SU-DHL-6 (cell line): ENCODE measurements around the gene GNG14.

Experiments used
- H2AFZ ChIP-seq: fragments of 200-600 bp; sonication (generic); 2 replicates; pipeline ENCODE4 v1.6.1; 2014; ENCODE audit warnings: low read depth, mild to moderate bottlenecking, moderate library complexity, mixed read lengths, antibody characterized with exemption, low read length; ENCODE audit not compliant: severe bottlenecking
- H3F3A ChIP-seq: fragments of 200-600 bp; shearing (Covaris generic); 2 replicates; pipeline ENCODE4 v1.6.0; 2016; ENCODE audit warnings: antibody characterized with exemption, mild to moderate bottlenecking; ENCODE audit not compliant: insufficient read depth
- H3K27ac ChIP-seq: fragments of 200-600 bp; sonication (generic); 2 replicates; pipeline ENCODE4 v1.5.1; 2016; ENCODE audit warnings: low read depth, mild to moderate bottlenecking, low read length, moderate library complexity, mixed read lengths
- H3K27me3 ChIP-seq: fragments of 200-600 bp; sonication (generic), shearing (Covaris generic); 2 replicates; pipeline ENCODE4 v1.6.0; 2014; ENCODE audit warnings: mild to moderate bottlenecking, low read length
- H3K36me3 ChIP-seq: fragments of 200-600 bp; sonication (generic); 2 replicates; pipeline ENCODE4 v1.6.1; 2014; ENCODE audit warnings: mild to moderate bottlenecking, low read length, mixed read lengths
- H3K4me2 ChIP-seq: fragments of 300-600, 200-600 bp; shearing (Covaris generic), sonication (generic); 2 replicates; pipeline ENCODE4 v1.6.0; 2014; ENCODE audit warnings: low read length, low read depth, mild to moderate bottlenecking; ENCODE audit not compliant: poor library complexity, severe bottlenecking
- H3K4me3 ChIP-seq: fragments of 200-600 bp; sonication (generic); 2 replicates; pipeline ENCODE4 v1.5.1; 2014; ENCODE audit warnings: antibody characterized with exemption, low read length, mild to moderate bottlenecking, mixed read lengths; ENCODE audit not compliant: insufficient read depth, poor library complexity, severe bottlenecking
- H3K79me2 ChIP-seq: fragments of 200-600 bp; sonication (generic); 2 replicates; pipeline ENCODE4 v1.6.1; 2014; ENCODE audit warnings: mild to moderate bottlenecking, low read length, moderate library complexity; ENCODE audit not compliant: insufficient read depth
- H3K9ac ChIP-seq: fragments of 200-600 bp; sonication (generic); 2 replicates; pipeline ENCODE4 v1.7.0; 2014; ENCODE audit warnings: mild to moderate bottlenecking, low read length
- H3K9me2 ChIP-seq: fragments of 200-600 bp; sonication (generic); replicated peaks from 2 replicates; pipeline ENCODE4 v1.6.1; 2014; ENCODE audit warnings: low read length; ENCODE audit not compliant: insufficient read depth
- H3K9me3 ChIP-seq: fragments of 200-600 bp; sonication (generic); 2 replicates; pipeline ENCODE4 v1.6.1; 2014; ENCODE audit warnings: low read length, mixed read lengths; ENCODE audit not compliant: insufficient read depth
- H4K20me1 ChIP-seq: fragments of 200-600 bp; sonication (generic); 2 replicates; pipeline ENCODE4 v1.6.1; 2014; ENCODE audit warnings: low read depth, mild to moderate bottlenecking, antibody characterized with exemption, low read length, moderate library complexity, mixed read lengths
- CTCF ChIP-seq: fragments of 200-600 bp; sonication (generic); IDR thresholded peaks from one replicate; pipeline ENCODE4 v1.5.1; 2017; ENCODE audit warnings: antibody characterized with exemption, mild to moderate bottlenecking, low read length, moderate library complexity; ENCODE audit not compliant: insufficient read depth, poor library complexity, severe bottlenecking
- EZH2phosphoT487 ChIP-seq: fragments of 200-600 bp; sonication (generic), shearing (Covaris generic); conservative IDR thresholded peaks from 2 replicates; pipeline ENCODE4 v1.6.1; 2018; ENCODE audit warnings: mild to moderate bottlenecking, antibody characterized with exemption, low read length, moderate library complexity, mixed read lengths

GNG14 gene

GRCh38 chr19:12667731-12668302, 20.0 kb upstream of the GNG14 start:
- Histone ChIP-seq H3K9ac (peak overlapping the region; percentile 81), H3K9me3 (no peaks in the 10 kb centered on the region), H3K79me2 (peaks cover 46% of the 10 kb centered on the region), H2AFZ (no peak overlapping the region), H3K36me3 (no peaks in the 10 kb centered on the region; the same call in 1 of the 2 replicates), H3K9me2 (no peaks in the 10 kb centered on the region), H3K4me2 (peak overlapping the region; percentile 66), H4K20me1 (no peaks in the 10 kb centered on the region), H3K27me3 (no peaks in the 10 kb centered on the region), H3K4me3 (no peak overlapping the region), H3K27ac (no peak overlapping the region), H3F3A (peaks cover 7% of the 10 kb centered on the region; the same call in 1 of the 2 replicates)
- TF ChIP-seq CTCF = no peak
- no peak for TF ChIP-seq EZH2phosphoT487

GRCh38 chr19:12668346-12668745, 19.5 kb upstream of the GNG14 start:
- peak overlapping the region; percentile 66 for H3K4me2 ChIP-seq
- TF ChIP-seq EZH2phosphoT487 (no peak), CTCF (no peak)
- H2AFZ ChIP-seq = no peak overlapping the region
- H3F3A ChIP-seq = peaks cover 7% of the 10 kb centered on the region; the same call in 1 of the 2 replicates
- H3K79me2 ChIP-seq = peaks cover 46% of the 10 kb centered on the region
- no peaks in the 10 kb centered on the region for H4K20me1 ChIP-seq
- peak overlapping the region; percentile 81 for H3K4me3 ChIP-seq
- H3K36me3 ChIP-seq = no peaks in the 10 kb centered on the region; the same call in 1 of the 2 replicates
- peak overlapping the region; percentile 81 for H3K9ac ChIP-seq
- no peaks in the 10 kb centered on the region for H3K9me2 ChIP-seq
- H3K27me3 ChIP-seq = no peaks in the 10 kb centered on the region
- H3K9me3 ChIP-seq = no peaks in the 10 kb centered on the region
- no peak overlapping the region for H3K27ac ChIP-seq

- no peaks in the 10 kb centered on the region for H3K9me2 ChIP-seq
- peak overlapping the region; percentile 85 for H2AFZ ChIP-seq
- H3K4me3 ChIP-seq = peak overlapping the region; percentile 81
- no peaks in the 10 kb centered on the region for H3K36me3 ChIP-seq
- H3K27me3 ChIP-seq = no peaks in the 10 kb centered on the region
- no peaks in the 10 kb centered on the region for H4K20me1 ChIP-seq
- H3F3A ChIP-seq = peaks cover 7% of the 10 kb centered on the region; the same call in 1 of the 2 replicates
- H3K9ac ChIP-seq = peak overlapping the region; percentile 81
- H3K79me2 ChIP-seq = peaks cover 46% of the 10 kb centered on the region
- TF ChIP-seq EZH2phosphoT487 (no peak), CTCF (no peak)
- H3K9me3 ChIP-seq = no peaks in the 10 kb centered on the region
- peak overlapping the region; percentile 82; the same call in 1 of the 2 replicates for H3K27ac ChIP-seq
- peak overlapping the region; percentile 66 for H3K4me2 ChIP-seq
These were observed 18.9 kb upstream of the GNG14 start for GRCh38 chr19:12668932-12669269.
